HCT116 (cell line): ENCODE results near the gene GIPR. TPM values are rescaled to one million over a fixed set of nuclear protein-coding genes. Genes with fewer than 3 reads are reported as not detected.

Experiments
- ATAC-seq: fragments of 200-7000 bp; cut with Tn5 transposase; 2 replicates; pipeline ENCODE4 v1.9.1; 2020; ENCODE audit warnings: mild to moderate bottlenecking, moderate library complexity
- BruUV-seq: library from RNA; stranded (reverse); fragments of 400-500 nt; replicated peaks from 2 replicates; lab custom pipeline; 2021; lab: Mats Ljungman, UMichigan
- CTCF ChIA-PET: fragments of 300-600 bp; sonication (Branson Sonifier 250); formaldehyde crosslinking; loops from one replicate; lab custom pipeline; 2021; ENCODE audit warnings: antibody characterized with exemption; lab: Charles Lee
- POLR2A ChIA-PET: fragments of 300-600, 350-600 bp; sonication (Branson Sonifier 250); formaldehyde crosslinking; loops from one replicate; lab custom pipeline; 2021; ENCODE audit warnings: antibody characterized with exemption; lab: Charles Lee
- RAD21 ChIA-PET, 2 experiments: fragments of 300-600 bp; sonication (Branson Sonifier 250); formaldehyde crosslinking; loops; one replicate each; lab custom pipeline; 2023; ENCODE audit warnings: low total read pairs in 2 of 2; ENCODE audit not compliant: uncharacterized antibody in 2 of 2, unreplicated experiment in 2 of 2, low non-redundant PET in 1 of 2; lab: Charles Lee
- DNase-seq: peaks from one replicate; pipeline ENCODE4 v3.0.0-alpha.2; 2010; ENCODE audit warnings: low read depth, low spot score
- H2AFZ ChIP-seq: fragments of 200-600 bp; shearing (Covaris generic), sonication (generic); 2 replicates; pipeline ENCODE4 v1.6.1; 2017; ENCODE audit warnings: low read depth, mixed run types, mixed read lengths, antibody characterized with exemption, low read length; ENCODE audit not compliant: poor library complexity, severe bottlenecking
- H3K27ac ChIP-seq: 2 replicates; pipeline ENCODE4 v1.5.1; 2012; ENCODE audit warnings: low read depth, low read length
- H3K27me3 ChIP-seq: fragments of 200-600 bp; sonication (generic); 2 replicates; pipeline ENCODE4 v1.6.1; 2016; ENCODE audit warnings: mixed run types, low read length, mixed read lengths; ENCODE audit not compliant: insufficient read depth
- H3K36me3 ChIP-seq, 2 experiments: fragments of 200-500 bp in 1 of 2; fragments of 200-600 bp in 1 of 2; sonication (Bioruptor generic) in 1 of 2; sonication (generic) in 1 of 2; 2 replicates each; pipeline versions ENCODE4 v1.5.1 to v1.6.1; 2014 to 2016; ENCODE audit warnings: low read length in 2 of 2, inconsistent platforms in 1 of 2, mixed read lengths in 1 of 2, mixed run types in 1 of 2; ENCODE audit not compliant: insufficient read depth in 2 of 2, control insufficient read depth in 1 of 2
- H3K4me1 ChIP-seq, 2 experiments: fragments of 200-600 bp in 1 of 2; sonication (generic) in 1 of 2; 2 replicates each; pipeline versions ENCODE4 v1.5.1 to v1.6.1; 2012 to 2017; ENCODE audit warnings: low read length in 2 of 2, inconsistent platforms in 1 of 2, mild to moderate bottlenecking in 1 of 2, mixed read lengths in 1 of 2, mixed run types in 1 of 2, moderate library complexity in 1 of 2; ENCODE audit not compliant: insufficient read depth in 2 of 2, control insufficient read depth in 1 of 2
- H3K4me2 ChIP-seq: fragments of 200-600 bp; sonication (generic); 2 replicates; pipeline ENCODE4 v1.6.1; 2017; ENCODE audit warnings: mixed run types, low read length, mixed read lengths
- H3K4me3 ChIP-seq, 2 experiments: fragments of 200-600 bp in 1 of 2; sonication (generic) in 1 of 2; replicated peaks in 1 of 2; 2 replicates each; pipeline ENCODE4 v1.5.1; 2011 to 2016; ENCODE audit warnings: low read length in 2 of 2, control low read depth in 1 of 2, low read depth in 1 of 2, mild to moderate bottlenecking in 1 of 2, mixed read lengths in 1 of 2, mixed run types in 1 of 2
- H3K79me2 ChIP-seq: fragments of 200-600 bp; sonication (generic); 2 replicates; pipeline ENCODE4 v1.6.1; 2017; ENCODE audit warnings: mild to moderate bottlenecking, mixed run types, low read length, moderate library complexity, mixed read lengths; ENCODE audit not compliant: insufficient read depth
- H3K9ac ChIP-seq: fragments of 200-600 bp; sonication (generic); 2 replicates; pipeline ENCODE4 v1.6.1; 2016; ENCODE audit warnings: low read length, mixed read lengths
- H3K9me2 ChIP-seq: fragments of 200-600 bp; sonication (generic), shearing (Covaris generic); 2 replicates; pipeline ENCODE4 v1.6.1; 2017; ENCODE audit warnings: mixed run types, mild to moderate bottlenecking, moderate library complexity; ENCODE audit not compliant: insufficient read depth
- H3K9me3 ChIP-seq, 2 experiments: fragments of 200-500 bp in 1 of 2; fragments of 200-600 bp in 1 of 2; sonication (Bioruptor generic) in 1 of 2; sonication (generic) in 1 of 2; 2 replicates each; pipeline ENCODE4 v1.6.1; 2014 to 2017; ENCODE audit warnings: low read length in 2 of 2, mixed read lengths in 2 of 2, inconsistent platforms in 1 of 2, low read depth in 1 of 2, mild to moderate bottlenecking in 1 of 2, mixed run types in 1 of 2, moderate library complexity in 1 of 2; ENCODE audit not compliant: control insufficient read depth in 1 of 2, insufficient read depth in 1 of 2
- H4K20me1 ChIP-seq: fragments of 200-600 bp; sonication (generic), shearing (Covaris generic); 2 replicates; pipeline ENCODE4 v1.6.1; 2017; ENCODE audit warnings: mixed run types, mild to moderate bottlenecking, moderate library complexity; ENCODE audit not compliant: insufficient read depth
- ATF3 ChIP-seq: IDR thresholded peaks from 2 replicates; pipeline ENCODE4 v1.6.1; 2012
- CBX3 ChIP-seq: IDR thresholded peaks from 2 replicates; pipeline ENCODE4 v1.6.1; 2012; ENCODE audit warnings: low read depth
- CEBPB ChIP-seq: IDR thresholded peaks from 2 replicates; pipeline ENCODE4 v1.6.1; 2012; ENCODE audit warnings: low read depth
- CTCF ChIP-seq, 3 experiments: fragments of 200-600 bp in 1 of 3; sonication (generic) in 1 of 3; IDR thresholded peaks in 2 of 3; conservative IDR thresholded peaks in 1 of 3; 2 replicates each; pipeline ENCODE4 v1.5.1; 2012 to 2017; ENCODE audit warnings: low read depth in 2 of 3, low read length in 2 of 3, antibody characterized with exemption in 1 of 3, borderline replicate concordance in 1 of 3, control low read depth in 1 of 3, mild to moderate bottlenecking in 1 of 3, mixed read lengths in 1 of 3, mixed run types in 1 of 3, moderate library complexity in 1 of 3; ENCODE audit not compliant: insufficient read depth in 1 of 3
- EGR1 ChIP-seq: IDR thresholded peaks from 2 replicates; pipeline ENCODE4 v1.6.1; 2012; ENCODE audit warnings: low read depth
- ELF1 ChIP-seq: IDR thresholded peaks from 2 replicates; pipeline ENCODE4 v1.6.1; 2012; ENCODE audit warnings: low read depth, borderline replicate concordance
- EZH2 ChIP-seq: fragments of 200-600 bp; sonication (generic); IDR thresholded peaks from 2 replicates; pipeline ENCODE4 v1.6.1; 2017; ENCODE audit warnings: antibody characterized with exemption, mixed run types
- FOSL1 ChIP-seq: IDR thresholded peaks from 2 replicates; pipeline ENCODE4 v1.6.1; 2012; ENCODE audit warnings: low read depth
- JUND ChIP-seq: IDR thresholded peaks from 2 replicates; pipeline ENCODE4 v1.6.1; 2012
- MAX ChIP-seq: IDR thresholded peaks from 2 replicates; pipeline ENCODE4 v1.6.1; 2012
- POLR2A ChIP-seq: IDR thresholded peaks from 2 replicates; pipeline ENCODE4 v1.7.0; 2011; ENCODE audit warnings: borderline replicate concordance; ENCODE audit not compliant: insufficient read depth, insufficient read length; ENCODE audit errors: extremely low read depth
- POLR2AphosphoS5 ChIP-seq: IDR thresholded peaks from 2 replicates; pipeline ENCODE4 v1.6.1; 2011; ENCODE audit warnings: mild to moderate bottlenecking, low read depth, low read length, moderate library complexity
- SIN3A ChIP-seq: IDR thresholded peaks from 2 replicates; pipeline ENCODE4 v1.6.1; 2012; ENCODE audit warnings: low read depth
- SP1 ChIP-seq: IDR thresholded peaks from 2 replicates; pipeline ENCODE4 v1.6.1; 2012; ENCODE audit warnings: low read depth
- SRF ChIP-seq: IDR thresholded peaks from 2 replicates; pipeline ENCODE4 v1.6.1; 2012; ENCODE audit warnings: low read depth
- TCF7L2 ChIP-seq: IDR thresholded peaks from 2 replicates; pipeline ENCODE4 v1.7.0; 2011; ENCODE audit warnings: borderline replicate concordance, inconsistent platforms; ENCODE audit not compliant: insufficient read depth, insufficient read length; ENCODE audit errors: extremely low read depth
- YY1 ChIP-seq: IDR thresholded peaks from 2 replicates; pipeline ENCODE4 v1.6.1; 2011; ENCODE audit warnings: low read length, low read depth, moderate library complexity, mild to moderate bottlenecking; ENCODE audit not compliant: insufficient replicate concordance; ENCODE audit errors: extremely low read depth
- ZBTB33 ChIP-seq: IDR thresholded peaks from 2 replicates; pipeline ENCODE4 v1.6.1; 2011; ENCODE audit warnings: mild to moderate bottlenecking, low read length, moderate library complexity; ENCODE audit not compliant: insufficient replicate concordance; ENCODE audit errors: extremely low read depth
- ZFX ChIP-seq: fragments of 450-650 bp; IDR thresholded peaks from 2 replicates; pipeline ENCODE4 v1.6.1; 2017
- ZNF274 ChIP-seq: fragments of 200-500 bp; sonication (Bioruptor generic); IDR thresholded peaks from 2 replicates; pipeline ENCODE4 v1.6.1; 2014; ENCODE audit warnings: mild to moderate bottlenecking, low read depth, low read length, inconsistent platforms
- intact Hi-C: fragments of 100-400 bp; cut with micrococcal nuclease; formaldehyde crosslinking; loops from 2 replicates; pipeline ENCODE4 v1.10.0; 2022
- total RNA-seq: library from RNA; stranded (reverse); gene quantifications from one replicate; pipeline ENCODE4 v1.2.1, GENCODE V29; 2021; ENCODE audit not compliant: unreplicated experiment

The GIPR gene
- total RNA-seq, 1 experiment from 2014 or later, result 14.1 TPM

GRCh38 chr19:45701676-45702075 lies 33.7 kb downstream of the GIPR start:
- Histone ChIP-seq H3K9me3 (no peaks in the 10 kb centered on the region), H2AFZ (no peak overlapping the region), H3K4me1 (peaks cover 0 to 10% of the 10 kb centered on the region in 2 experiments; a peak in 2 of 4 replicates), H3K4me3 (no peak overlapping the region), H4K20me1 (no peaks in the 10 kb centered on the region), H3K9ac (no peak overlapping the region), H3K36me3 (peaks cover 0 to 3% of the 10 kb centered on the region in 2 experiments; a peak in 2 of 4 replicates), H3K27ac (no peak overlapping the region), H3K27me3 (no peaks in the 10 kb centered on the region), H3K79me2 (no peaks in the 10 kb centered on the region), H3K9me2 (no peaks in the 10 kb centered on the region), H3K4me2 (no peak overlapping the region)
- ATAC-seq (no peak), DNase-seq (no peak)
- ChIA-PET CTCF (no interaction called here), RAD21 (no interaction called here), POLR2A (no interaction called here)
- BruUV-seq, result no TSS peak
- intact Hi-C loops, result no loop called here
- TF ChIP-seq SRF, result no peak
- no peak for TF ChIP-seq EGR1
- TF ChIP-seq CEBPB, result no peak
- TF ChIP-seq POLR2AphosphoS5, result no peak
- TF ChIP-seq ZFX, result no peak
- TF ChIP-seq ZNF274, result no peak
- TF ChIP-seq MAX, result no peak
- TF ChIP-seq TCF7L2, result no peak
- TF ChIP-seq CBX3, result no peak
- TF ChIP-seq JUND, result no peak
- TF ChIP-seq ATF3, result no peak
- TF ChIP-seq POLR2A, result no peak
- no peak for TF ChIP-seq CTCF (IDR thresholded peaks at IDR 0.05 in 2 of 3, conservative IDR thresholded peaks at IDR 0.05 in 1 of 3; ENCODE audit: borderline replicate concordance in 1 of 3, insufficient read depth in 1 of 3, low read depth in 2 of 3, low read length in 2 of 3)
- no peak for TF ChIP-seq EZH2
- no peak for TF ChIP-seq ELF1
- TF ChIP-seq YY1, result no peak
- no peak for TF ChIP-seq SP1
- TF ChIP-seq FOSL1, result no peak
- no peak for TF ChIP-seq ZBTB33
- TF ChIP-seq SIN3A, result no peak
